H1 (cell line): ENCODE data around the gene PRICKLE1. TPM values are rescaled to one million over a fixed set of nuclear protein-coding genes. Genes with fewer than 3 reads are reported as not detected.

Experiments used
- CTCF ChIA-PET: fragments of 300-600 bp; sonication (Branson Sonifier 250); formaldehyde crosslinking; loops from one replicate; lab custom pipeline; 2021; ENCODE audit not compliant: partially characterized antibody; lab: Charles Lee
- POLR2A ChIA-PET: fragments of 300-600 bp; sonication (Branson Sonifier 250); formaldehyde crosslinking; loops from one replicate; lab custom pipeline; 2021; ENCODE audit warnings: inconsistent platforms; ENCODE audit not compliant: partially characterized antibody; lab: Charles Lee
- DNase-seq, 2 experiments: peaks; one replicate each; pipeline versions ENCODE4 v3.0.0 to v3.0.0-alpha.2; 2010 to 2022; ENCODE audit warnings: low spot score in 2 of 2, low read depth in 1 of 2, mixed read lengths in 1 of 2
- FAIRE-seq: peaks from 2 replicates; lab custom pipeline; 2011; peaks lifted over from hg19 to GRCh38; lab: Jason Lieb, UNC
- H2AFZ ChIP-seq: 2 replicates; pipeline ENCODE4 v1.8.1; 2012; ENCODE audit warnings: low read length, inconsistent platforms
- H2AK5ac ChIP-seq: 2 replicates; pipeline ENCODE4 v1.6.1; 2013; ENCODE audit warnings: low read depth, low read length
- H2BK120ac ChIP-seq: replicated peaks from 2 replicates; pipeline ENCODE3; 2013; ENCODE audit warnings: low read depth, low read length, inconsistent platforms
- H2BK12ac ChIP-seq: 2 replicates; pipeline ENCODE4 v1.6.1; 2013; ENCODE audit warnings: low read depth, low read length
- H2BK15ac ChIP-seq: 2 replicates; pipeline ENCODE4 v1.6.1; 2013; ENCODE audit warnings: low read length
- H2BK20ac ChIP-seq: 2 replicates; pipeline ENCODE4 v1.6.1; 2013; ENCODE audit warnings: low read length
- H2BK5ac ChIP-seq: 2 replicates; pipeline ENCODE4 v1.6.1; 2013; ENCODE audit warnings: low read depth, low read length
- H3K14ac ChIP-seq: 2 replicates; pipeline ENCODE4 v1.6.1; 2013; ENCODE audit warnings: inconsistent platforms; ENCODE audit not compliant: insufficient read length
- H3K18ac ChIP-seq: 2 replicates; pipeline ENCODE4 v1.6.1; 2013; ENCODE audit warnings: low read length; ENCODE audit errors: extremely low read depth
- H3K23ac ChIP-seq: 2 replicates; pipeline ENCODE4 v1.6.1; 2013; ENCODE audit warnings: inconsistent platforms; ENCODE audit not compliant: insufficient read length
- H3K23me2 ChIP-seq: 2 replicates; pipeline ENCODE4 v1.6.1; 2013; ENCODE audit warnings: low read depth, low read length
- H3K27ac ChIP-seq: 2 replicates; pipeline ENCODE4 v1.6.1; 2011; ENCODE audit warnings: low read depth, low read length, inconsistent platforms
- H3K27me3 ChIP-seq, 4 experiments: replicated peaks in 1 of 4; 1 replicate in 1 of 4; 2 replicates in 3 of 4; pipeline versions ENCODE4 v1.6.1 to v1.8.1; 2011 to 2013; ENCODE audit warnings: low read length in 3 of 4, mild to moderate bottlenecking in 3 of 4, inconsistent platforms in 2 of 4, mixed read lengths in 2 of 4, moderate library complexity in 1 of 4; ENCODE audit not compliant: control insufficient read depth in 3 of 4, insufficient read depth in 3 of 4; ENCODE audit errors: extremely low read depth in 1 of 4
- H3K36me3 ChIP-seq, 4 experiments: 2 replicates each; pipeline versions ENCODE4 v1.6.1 to v1.8.1; 2011 to 2013; ENCODE audit warnings: mild to moderate bottlenecking in 4 of 4, low read length in 3 of 4, moderate library complexity in 2 of 4, control low read depth in 1 of 4, inconsistent platforms in 1 of 4; ENCODE audit not compliant: insufficient read depth in 4 of 4, control insufficient read depth in 2 of 4
- H3K4ac ChIP-seq: replicated peaks from 2 replicates; pipeline ENCODE3; 2013; ENCODE audit warnings: low read length, low read depth, mixed read lengths, inconsistent platforms; ENCODE audit not compliant: insufficient read length
- H3K4me1 ChIP-seq, 4 experiments: replicated peaks in 1 of 4; 1 replicate in 1 of 4; 2 replicates in 3 of 4; pipeline versions ENCODE4 v1.6.1 to v1.8.1; 2011 to 2013; ENCODE audit warnings: low read length in 3 of 4, inconsistent platforms in 2 of 4, mixed read lengths in 1 of 4; ENCODE audit not compliant: insufficient read depth in 4 of 4, control insufficient read depth in 3 of 4
- H3K4me2 ChIP-seq, 2 experiments: 2 replicates each; pipeline versions ENCODE4 v1.6.1 to v1.8.1; 2011 to 2013; ENCODE audit warnings: low read depth in 2 of 2, low read length in 2 of 2, control low read depth in 1 of 2, inconsistent platforms in 1 of 2, mild to moderate bottlenecking in 1 of 2; ENCODE audit not compliant: insufficient read depth in 1 of 2
- H3K4me3 ChIP-seq, 4 experiments: fragments of 200-600, 300-600 bp in 1 of 4; sonication (generic), shearing (Covaris generic), sonication (Bioruptor Twin) in 1 of 4; 2 replicates each; pipeline versions ENCODE4 v1.5.1 to v1.8.1; 2011 to 2016; ENCODE audit warnings: low read length in 4 of 4, low read depth in 3 of 4, control low read depth in 2 of 4, inconsistent platforms in 2 of 4, mild to moderate bottlenecking in 2 of 4, mixed read lengths in 1 of 4, moderate library complexity in 1 of 4; ENCODE audit not compliant: insufficient read depth in 2 of 4; ENCODE audit errors: extremely low read depth in 1 of 4
- H3K56ac ChIP-seq: replicated peaks from 2 replicates; pipeline ENCODE3; 2013; ENCODE audit warnings: low read depth, mild to moderate bottlenecking, mixed read lengths, low read length, inconsistent platforms; ENCODE audit not compliant: insufficient read length
- H3K79me1 ChIP-seq: 2 replicates; pipeline ENCODE4 v1.6.1; 2013; ENCODE audit warnings: low read depth, low read length, control low read depth
- H3K79me2 ChIP-seq, 2 experiments: 2 replicates each; pipeline versions ENCODE4 v1.6.1 to v1.8.1; 2012 to 2013; ENCODE audit warnings: low read length in 2 of 2, mild to moderate bottlenecking in 2 of 2, inconsistent platforms in 1 of 2; ENCODE audit not compliant: insufficient read depth in 2 of 2, control insufficient read depth in 1 of 2
- H3K9ac ChIP-seq, 4 experiments: replicated peaks in 1 of 4; 1 replicate in 1 of 4; 2 replicates in 3 of 4; pipeline versions ENCODE4 v1.6.1 to v1.8.1; 2011 to 2013; ENCODE audit warnings: low read depth in 3 of 4, low read length in 3 of 4, control low read depth in 2 of 4, mild to moderate bottlenecking in 2 of 4, moderate library complexity in 2 of 4, inconsistent platforms in 1 of 4; ENCODE audit errors: extremely low read depth in 1 of 4
- H3K9me3 ChIP-seq, 2 experiments: 2 replicates each; pipeline versions ENCODE4 v1.6.1 to v1.8.1; 2012 to 2013; ENCODE audit warnings: mild to moderate bottlenecking in 2 of 2, moderate library complexity in 2 of 2, control low read depth in 1 of 2, inconsistent platforms in 1 of 2, low read depth in 1 of 2, low read length in 1 of 2, mixed read lengths in 1 of 2; ENCODE audit not compliant: insufficient read depth in 2 of 2
- H4K20me1 ChIP-seq, 2 experiments: replicated peaks in 1 of 2; 2 replicates each; pipeline versions ENCODE3 to v1.8.1; 2011 to 2013; ENCODE audit warnings: inconsistent platforms in 2 of 2, low read length in 2 of 2, mild to moderate bottlenecking in 1 of 2; ENCODE audit not compliant: insufficient read depth in 2 of 2, control insufficient read depth in 1 of 2
- H4K5ac ChIP-seq: 2 replicates; pipeline ENCODE4 v1.6.1; 2013; ENCODE audit warnings: low read length, low read depth, mixed read lengths, inconsistent platforms; ENCODE audit not compliant: insufficient read length
- H4K8ac ChIP-seq: 2 replicates; pipeline ENCODE4 v1.8.0; 2013; ENCODE audit warnings: mild to moderate bottlenecking, moderate library complexity, low read length, inconsistent platforms; ENCODE audit not compliant: insufficient read depth; ENCODE audit errors: extremely low read depth
- H4K91ac ChIP-seq: replicated peaks from 2 replicates; pipeline ENCODE3; 2013; ENCODE audit warnings: low read length, mixed read lengths, inconsistent platforms; ENCODE audit not compliant: insufficient read length
- BCL11A ChIP-seq, 2 experiments: IDR thresholded peaks; one replicate each; pipeline ENCODE4 v1.6.1; 2011; ENCODE audit warnings: low read depth in 2 of 2, low read length in 2 of 2, mild to moderate bottlenecking in 2 of 2
- CBX8 ChIP-seq: fragments of 300-800, 300-1000 bp; sonication (generic); IDR thresholded peaks from 2 replicates; pipeline ENCODE4 v1.7.1; 2016; ENCODE audit warnings: low read depth, low read length, borderline replicate concordance
- CHD1 ChIP-seq: IDR thresholded peaks from 2 replicates; pipeline ENCODE4 v1.6.1; 2012; ENCODE audit warnings: low read depth, low read length, improper control_type of control experiment
- CTCF ChIP-seq, 3 experiments: IDR thresholded peaks; 1 replicate in 2 of 3; 2 replicates in 1 of 3; pipeline versions ENCODE4 v1.5.1 to v1.6.1; 2011; ENCODE audit warnings: low read length in 3 of 3, mild to moderate bottlenecking in 3 of 3, inconsistent platforms in 2 of 3, low read depth in 1 of 3, moderate library complexity in 1 of 3; ENCODE audit not compliant: insufficient read depth in 1 of 3; ENCODE audit errors: control extremely low read depth in 1 of 3
- KDM5A ChIP-seq: fragments of 200-600 bp; IDR thresholded peaks from 2 replicates; pipeline ENCODE4 v1.7.1; 2012; ENCODE audit warnings: mild to moderate bottlenecking, low read length, inconsistent platforms, mixed read lengths
- NRF1 ChIP-seq: IDR thresholded peaks from 2 replicates; pipeline ENCODE4 v1.6.1; 2011; ENCODE audit warnings: mild to moderate bottlenecking, low read depth, low read length, improper control_type of control experiment
- SIRT6 ChIP-seq: IDR thresholded peaks from one replicate; pipeline ENCODE4 v1.7.1; 2012; ENCODE audit warnings: low read length, inconsistent platforms
- SP2 ChIP-seq: IDR thresholded peaks from 2 replicates; pipeline ENCODE4 v1.6.1; 2012; ENCODE audit warnings: mild to moderate bottlenecking, low read length, inconsistent platforms
- SP4 ChIP-seq: IDR thresholded peaks from 2 replicates; pipeline ENCODE4 v1.6.1; 2012; ENCODE audit warnings: low read length, inconsistent platforms
- SUZ12 ChIP-seq: fragments of 200-600 bp; sonication (generic); IDR thresholded peaks from 2 replicates; pipeline ENCODE4 v1.6.1; 2012; ENCODE audit warnings: mild to moderate bottlenecking, inconsistent platforms, low read length, moderate library complexity, mixed read lengths
- TAF1 ChIP-seq: IDR thresholded peaks from 2 replicates; pipeline ENCODE4 v1.6.1; 2011; ENCODE audit warnings: mild to moderate bottlenecking, low read depth, low read length
- ZNF274 ChIP-seq: IDR thresholded peaks from 2 replicates; pipeline ENCODE4 v1.7.0; 2012; ENCODE audit warnings: low read length, borderline replicate concordance; ENCODE audit errors: extremely low read depth
- WGBS, 2 experiments: shearing (Covaris generic) in 1 of 2; methylation state at CpG; one replicate each; pipeline versions ENCODE4 v1.1.6 to v1.1.7; 2013 to 2015; ENCODE audit warnings: low lambda C conversion rate in 2 of 2, mixed read lengths in 2 of 2, inconsistent platforms in 1 of 2, low coverage in 1 of 2, missing lambda C conversion rate in 1 of 2; ENCODE audit not compliant: insufficient replicate concordance in 2 of 2, insufficient coverage in 1 of 2, insufficient read length in 1 of 2; ENCODE audit errors: extremely low coverage in 1 of 2, missing lambda C conversion rate in 1 of 2; 5-methylcytosine and 5-hydroxymethylcytosine counted together
- polyA plus RNA-seq, 7 experiments: library from polyadenylated mRNA; depleted of rRNA in 3 of 7; stranded (reverse) in 5 of 7; unstranded in 2 of 7; fragments of >200 nt in 5 of 7; fragments of 200-250 nt in 2 of 7; gene quantifications; 1 replicate in 5 of 7; 2 replicates in 1 of 7; 4 replicates in 1 of 7; pipeline versions ENCODE4 v1.2.1 to v1.2.3, GENCODE V29; 2011 to 2013; ENCODE audit warnings: missing spikeins in 2 of 7, mixed read lengths in 2 of 7
- total RNA-seq: library from RNA; stranded (reverse); fragmentation: NEBNext Ultra II Directional; extraction: Animal tissue kit (Norgen Biotek cat#: 25700); gene quantifications from 2 replicates; pipeline ENCODE4 v1.2.1, GENCODE V29; 2021

The PRICKLE1 gene
- total and polyA plus RNA-seq, 2 of the 8 experiments (the other 6 are each of a cell fraction or from before 2014, with no cell fraction given) = 14.0 to 22.4 TPM

- Histone ChIP-seq H3K27me3 (peaks cover 2 to 29% (median 21%) of the 10 kb centered on the region in 4 experiments), H3K9me3 (no peaks in the 10 kb centered on the region), H2BK120ac (no peak overlapping the region), H2AK5ac (no peak overlapping the region), H4K91ac (no peak overlapping the region), H3K4ac (no peak overlapping the region), H3K79me2 (no peaks in the 10 kb centered on the region), H4K5ac (no peak overlapping the region), H3K4me2 (no peak overlapping the region), H2BK5ac (no peak overlapping the region), H3K14ac (no peak overlapping the region), H3K79me1 (no peaks in the 10 kb centered on the region), H2BK15ac (no peak overlapping the region), H2BK20ac (no peak overlapping the region), H2AFZ (no peak overlapping the region), H2BK12ac (no peak overlapping the region), H3K23me2 (peaks cover 6% of the 10 kb centered on the region), H3K4me3 (no peak overlapping the region), H3K23ac (no peak overlapping the region), H3K9ac (no peak overlapping the region), H3K56ac (no peak overlapping the region), H3K27ac (no peak overlapping the region), H4K20me1 (peaks cover 0 to 1% of the 10 kb centered on the region in 2 experiments), H4K8ac (no peak overlapping the region), H3K18ac (no peak overlapping the region), H3K4me1 (peaks cover 0 to 4% (median 2%) of the 10 kb centered on the region in 4 experiments; a peak in 3 of 7 replicates), H3K36me3 (no peaks in the 10 kb centered on the region)
- no peak for DNase-seq
- FAIRE-seq = no peak
- CTCF ChIA-PET = interaction anchor here (1.8 to 3.6 kb wide), 2 partner anchors 16 to 103 kb away, joined by 6 to 9 read pairs; no protein-coding TSS in a partner anchor
- 91% methylated on average over 4 of the region's 4 CpGs; no CpG with 5 or more reads in 1 of the 2 experiments for WGBS, 2 experiments
- POLR2A ChIA-PET = no interaction called here
- TF ChIP-seq SP4 = no peak
- no peak for TF ChIP-seq CTCF (IDR thresholded peaks at IDR 0.05; ENCODE audit: control extremely low read depth in 1 of 3, insufficient read depth in 1 of 3, low read depth in 1 of 3, low read length in 3 of 3)
- no peak for TF ChIP-seq KDM5A
- no peak for TF ChIP-seq ZNF274
- TF ChIP-seq SUZ12 = no peak
- no peak for TF ChIP-seq CHD1
- TF ChIP-seq NRF1 = no peak
- TF ChIP-seq SP2 = no peak
- TF ChIP-seq BCL11A (IDR thresholded peaks at IDR 0.05; ENCODE audit: low read depth in 2 of 2, low read length in 2 of 2) = no peak
- no peak for TF ChIP-seq TAF1
- no peak for TF ChIP-seq SIRT6
- no peak for TF ChIP-seq CBX8
Measured at GRCh38 chr12:42585154-42585840, 4.2 kb downstream of the PRICKLE1 start.
